BLaER1 (cell line): ENCODE results near the gene OR2C1.
A peak's percentile ranks its signal among the peaks of the same experiment; 100 is the strongest.

Experiments
- H3K27ac ChIP-seq: shearing (Covaris generic); formaldehyde crosslinking; 2 replicates; pipeline ENCODE4 v1.8.1; 2022
- H3K27me3 ChIP-seq: shearing (Covaris generic); formaldehyde crosslinking; 2 replicates; pipeline ENCODE4 v1.8.1; 2022
- H3K36me3 ChIP-seq: shearing (Covaris generic); formaldehyde crosslinking; 2 replicates; pipeline ENCODE4 v1.8.1; 2022
- H3K4me1 ChIP-seq: shearing (Covaris generic); formaldehyde crosslinking; 2 replicates; pipeline ENCODE4 v1.8.1; 2022
- H3K4me2 ChIP-seq: shearing (Covaris generic); formaldehyde crosslinking; 2 replicates; pipeline ENCODE4 v1.8.1; 2022
- H3K4me3 ChIP-seq: shearing (Covaris generic); formaldehyde crosslinking; 2 replicates; pipeline ENCODE4 v1.8.1; 2022
- H3K9ac ChIP-seq: shearing (Covaris generic); formaldehyde crosslinking; 2 replicates; pipeline ENCODE4 v1.8.1; 2022
- H3K9me3 ChIP-seq: shearing (Covaris generic); formaldehyde crosslinking; 2 replicates; pipeline ENCODE4 v1.8.1; 2022
- H4K20me1 ChIP-seq: shearing (Covaris generic); formaldehyde crosslinking; 2 replicates; pipeline ENCODE4 v1.8.1; 2022
- Cebpa-rat ChIP-seq: shearing (Covaris generic); IDR thresholded peaks from 2 replicates; pipeline ENCODE4 v1.8.1; 2022

Gene OR2C1

GRCh38 chr16:3348547-3349167, 7.0 kb upstream of the OR2C1 start:
- Histone ChIP-seq H3K27me3 (no peaks in the 10 kb centered on the region), H3K36me3 (no peaks in the 10 kb centered on the region), H3K4me2 (peak overlapping the region; percentile 19; the same call in 1 of the 2 replicates), H3K9ac (0 out of 2 replicates have a peak overlapping the region, but pooled peaks have one; percentile 20), H3K4me1 (peaks cover 12% of the 10 kb centered on the region), H3K27ac (no peak overlapping the region), H3K4me3 (no peak overlapping the region), H4K20me1 (no peaks in the 10 kb centered on the region), H3K9me3 (peaks cover 38% of the 10 kb centered on the region)
- no peak for TF ChIP-seq Cebpa-rat

DNA sequence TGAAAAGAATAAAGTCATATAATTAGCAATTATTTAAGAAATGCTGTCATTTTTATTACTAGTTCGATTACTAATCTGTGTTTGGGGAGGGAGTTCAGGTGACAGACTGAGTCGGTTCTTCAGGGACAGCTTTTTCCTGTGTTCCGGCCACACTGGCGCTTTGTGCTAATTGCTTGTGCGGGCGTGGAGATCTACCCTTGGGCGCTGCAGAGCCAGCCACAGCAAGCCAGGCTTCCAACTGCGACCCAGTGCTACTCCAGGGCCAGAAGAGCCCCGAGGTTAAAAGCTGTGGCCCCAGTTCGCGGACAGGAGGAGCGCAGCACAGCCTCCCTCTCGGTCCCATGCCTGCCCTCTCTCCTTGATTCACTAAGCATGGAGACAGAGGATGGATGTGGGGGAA, 6.5 kb upstream of the OR2C1 start:
- Histone ChIP-seq H3K27me3 (no peaks in the 10 kb centered on the region), H3K36me3 (no peaks in the 10 kb centered on the region), H3K4me1 (peaks cover 17% of the 10 kb centered on the region), H3K4me2 (peak overlapping the region; percentile 19; the same call in 1 of the 2 replicates), H3K27ac (no peak overlapping the region), H3K4me3 (no peak overlapping the region), H3K9me3 (peaks cover 38% of the 10 kb centered on the region), H4K20me1 (no peaks in the 10 kb centered on the region), H3K9ac (no peak overlapping the region)
- no peak for TF ChIP-seq Cebpa-rat

- H3K4me3 ChIP-seq = no peak overlapping the region
- no peak for TF ChIP-seq Cebpa-rat
- H4K20me1 ChIP-seq = no peaks in the 10 kb centered on the region
- peaks cover 12% of the 10 kb centered on the region for H3K4me1 ChIP-seq
- no peaks in the 10 kb centered on the region for H3K36me3 ChIP-seq
- no peak overlapping the region for H3K27ac ChIP-seq
- peaks cover 63% of the 10 kb centered on the region for H3K9me3 ChIP-seq
- no peaks in the 10 kb centered on the region for H3K27me3 ChIP-seq
- H3K4me2 ChIP-seq = no peak overlapping the region
- no peak overlapping the region for H3K9ac ChIP-seq
Observed at GRCh38 chr16:3356118-3356517, 429 bp downstream of the OR2C1 start.

DNA sequence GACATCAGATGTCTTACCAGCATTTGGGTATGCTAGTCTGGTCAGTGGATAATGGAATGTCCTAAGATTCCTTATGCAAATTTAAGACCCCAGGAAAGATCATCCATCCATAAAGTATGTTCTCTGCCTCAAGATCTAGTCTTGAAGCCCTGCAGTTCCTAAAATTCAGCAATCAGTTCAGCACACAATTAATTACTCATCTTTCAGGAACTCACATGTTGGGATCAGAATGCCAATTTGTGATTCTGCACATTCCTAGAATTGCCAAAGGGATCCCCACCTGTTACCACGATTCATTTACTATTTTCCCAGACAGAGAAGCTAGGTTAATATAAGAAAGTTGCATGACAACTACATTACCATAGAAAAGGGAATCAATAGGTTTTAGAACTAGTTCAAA, 3.2 kb downstream of the OR2C1 start:
- H4K20me1 ChIP-seq = no peaks in the 10 kb centered on the region
- TF ChIP-seq Cebpa-rat = no peak
- H3K27me3 ChIP-seq = no peaks in the 10 kb centered on the region
- H3K4me1 ChIP-seq = peaks cover 8% of the 10 kb centered on the region
- peaks cover 56% of the 10 kb centered on the region for H3K9me3 ChIP-seq
- H3K4me2 ChIP-seq = no peak overlapping the region
- no peak overlapping the region for H3K9ac ChIP-seq
- H3K36me3 ChIP-seq = no peaks in the 10 kb centered on the region
- no peak overlapping the region for H3K4me3 ChIP-seq
- H3K27ac ChIP-seq = no peak overlapping the region

DNA sequence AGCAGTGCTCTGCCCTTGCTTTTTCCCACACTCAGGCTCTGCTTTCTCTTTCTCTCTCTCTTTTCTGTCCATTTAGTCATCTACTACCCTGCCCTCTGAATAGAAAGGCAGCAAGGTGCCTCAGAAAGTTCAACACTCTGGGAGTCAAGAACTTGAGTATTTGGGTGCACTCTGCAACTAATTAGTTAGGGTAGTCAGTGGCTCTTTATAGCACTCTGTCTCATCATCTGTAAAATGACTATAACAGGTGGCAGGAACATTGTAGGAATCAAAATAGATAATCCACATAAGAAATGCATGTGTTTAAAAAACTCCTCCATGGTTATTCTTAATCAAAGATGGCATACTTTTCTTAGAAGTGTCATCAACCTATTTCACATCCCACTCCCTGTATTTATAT, 7.2 kb downstream of the OR2C1 start:
- Histone ChIP-seq H3K4me3 (no peak overlapping the region), H4K20me1 (no peaks in the 10 kb centered on the region), H3K4me1 (no peaks in the 10 kb centered on the region), H3K9ac (no peak overlapping the region), H3K27ac (no peak overlapping the region), H3K36me3 (no peaks in the 10 kb centered on the region), H3K4me2 (no peak overlapping the region), H3K9me3 (peaks cover 19% of the 10 kb centered on the region), H3K27me3 (no peaks in the 10 kb centered on the region)
- no peak for TF ChIP-seq Cebpa-rat

- Histone ChIP-seq H3K4me1 (no peaks in the 10 kb centered on the region), H3K27me3 (no peaks in the 10 kb centered on the region), H3K9ac (no peak overlapping the region), H3K4me2 (no peak overlapping the region), H3K4me3 (no peak overlapping the region), H4K20me1 (no peaks in the 10 kb centered on the region), H3K27ac (no peak overlapping the region), H3K36me3 (no peaks in the 10 kb centered on the region), H3K9me3 (peaks cover 19% of the 10 kb centered on the region)
- TF ChIP-seq Cebpa-rat = no peak
Observed at GRCh38 chr16:3363793-3364192, 8.1 kb downstream of the OR2C1 start.

- peak; percentile 22; the same call in 1 of the 2 replicates for TF ChIP-seq Cebpa-rat
- no peaks in the 10 kb centered on the region for H4K20me1 ChIP-seq
- H3K27me3 ChIP-seq = no peaks in the 10 kb centered on the region
- peak overlapping the region; percentile 68 for H3K4me3 ChIP-seq
- H3K4me1 ChIP-seq = no peaks in the 10 kb centered on the region
- H3K36me3 ChIP-seq = no peaks in the 10 kb centered on the region
- peak overlapping the region; percentile 83 for H3K27ac ChIP-seq
- H3K4me2 ChIP-seq = peak overlapping the region; percentile 63
- peak overlapping the region; percentile 76 for H3K9ac ChIP-seq
- peaks cover 19% of the 10 kb centered on the region for H3K9me3 ChIP-seq
Observed at GRCh38 chr16:3364774-3365427, 9.2 kb downstream of the OR2C1 start.

GRCh38 chr16:3369073-3369472, 13.4 kb downstream of the OR2C1 start:
- no peak overlapping the region for H3K4me2 ChIP-seq
- no peaks in the 10 kb centered on the region for H3K27me3 ChIP-seq
- H4K20me1 ChIP-seq = no peaks in the 10 kb centered on the region
- H3K4me3 ChIP-seq = no peak overlapping the region
- H3K4me1 ChIP-seq = peaks cover 2% of the 10 kb centered on the region; the same call in 1 of the 2 replicates
- H3K36me3 ChIP-seq = no peaks in the 10 kb centered on the region
- peaks cover 18% of the 10 kb centered on the region for H3K9me3 ChIP-seq
- H3K9ac ChIP-seq = no peak overlapping the region
- no peak overlapping the region for H3K27ac ChIP-seq
- TF ChIP-seq Cebpa-rat = no peak

- peaks cover 5% of the 10 kb centered on the region; the same call in 1 of the 2 replicates for H3K4me1 ChIP-seq
- H3K4me3 ChIP-seq = no peak overlapping the region
- H3K9me3 ChIP-seq = peaks cover 84% of the 10 kb centered on the region
- no peak overlapping the region for H3K9ac ChIP-seq
- no peak overlapping the region for H3K4me2 ChIP-seq
- TF ChIP-seq Cebpa-rat = no peak
- H3K27ac ChIP-seq = no peak overlapping the region
- no peaks in the 10 kb centered on the region for H4K20me1 ChIP-seq
- H3K36me3 ChIP-seq = peaks cover 41% of the 10 kb centered on the region
- no peaks in the 10 kb centered on the region for H3K27me3 ChIP-seq
Observed at GRCh38 chr16:3375680-3376079, 20.0 kb downstream of the OR2C1 start.

DNA sequence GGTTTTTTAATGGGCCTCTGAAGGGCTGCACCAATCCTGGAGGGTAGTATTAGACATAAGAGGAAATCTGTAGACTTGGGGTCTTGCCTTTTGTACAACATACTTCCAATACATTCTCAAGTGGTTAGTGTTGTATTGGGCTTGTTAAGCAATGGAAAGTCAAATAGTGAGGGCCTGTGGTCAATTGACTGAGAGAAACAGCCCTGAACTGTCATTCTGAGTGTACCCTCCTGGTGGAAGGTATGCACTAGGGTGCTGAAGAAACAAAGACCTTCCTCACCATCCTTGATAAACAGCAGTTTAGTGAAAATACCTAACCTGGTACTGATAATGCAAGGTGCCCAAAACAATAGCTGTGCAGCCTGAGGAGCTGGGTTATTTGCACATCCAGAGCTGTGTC, 22.2 kb downstream of the OR2C1 start:
- Histone ChIP-seq H3K36me3 (peaks cover 63% of the 10 kb centered on the region), H3K27ac (no peak overlapping the region), H3K4me1 (peaks cover 5% of the 10 kb centered on the region; the same call in 1 of the 2 replicates), H4K20me1 (no peaks in the 10 kb centered on the region), H3K4me3 (no peak overlapping the region), H3K9me3 (peaks cover 99% of the 10 kb centered on the region), H3K27me3 (no peaks in the 10 kb centered on the region), H3K4me2 (no peak overlapping the region), H3K9ac (no peak overlapping the region)
- no peak for TF ChIP-seq Cebpa-rat
